Measurements from ENCODE around the gene OCEL1. TPM values are rescaled to one million over a fixed set of nuclear protein-coding genes. Genes with fewer than 3 reads are reported as not detected.
A peak's percentile ranks its signal among the peaks of the same experiment; 100 is the strongest.

The OCEL1 gene
- total RNA-seq, 1 experiment from 2014 or later: 5.6 TPM

GRCh38 chr19:17220207-17220758 is 5.7 kb upstream of the OCEL1 start:
- H3K4me1 ChIP-seq (ENCODE audit: insufficient read depth, low read length): peaks cover 14% of the 10 kb centered on the region; the same call in 1 of the 2 replicates
- BruUV-seq (replicated peaks): no TSS peak
- ATAC-seq (peak; percentile 44), DNase-seq (peak; percentile 47)
- H3K9me3 ChIP-seq (ENCODE audit: low read length): no peaks in the 10 kb centered on the region
- no peak for TF ChIP-seq CTCF (conservative IDR thresholded peaks at IDR 0.05; ENCODE audit: low read depth, low read length)
- no peak for TF ChIP-seq EZH2 (IDR thresholded peaks at IDR 0.05; ENCODE audit: low read length, unreplicated experiment)
- TF ChIP-seq EZH2phosphoT487 (IDR thresholded peaks at IDR 0.05; ENCODE audit: borderline replicate concordance, low read length): no peak
- H3K27me3 ChIP-seq (ENCODE audit: low read length): no peaks in the 10 kb centered on the region
- no peaks in the 10 kb centered on the region for H3F3A ChIP-seq (ENCODE audit: low read length, unreplicated experiment)
- H3K36me3 ChIP-seq (ENCODE audit: low read depth, low read length): no peaks in the 10 kb centered on the region
- no peak overlapping the region for H3K27ac ChIP-seq (ENCODE audit: low read length)
- H3K4me3 ChIP-seq (ENCODE audit: low read length): no peak overlapping the region
- no peaks in the 10 kb centered on the region for H3K9me2 ChIP-seq (replicated peaks; ENCODE audit: low read length)
- no peaks in the 10 kb centered on the region for H4K20me1 ChIP-seq (ENCODE audit: low read length)
- intact Hi-C loops (cut with micrococcal nuclease): no loop called here
- no peak overlapping the region for H3K4me2 ChIP-seq (ENCODE audit: low read length)
- ChIA-PET POLR2A (ENCODE audit: unreplicated experiment) (no interaction called here), CTCF (no interaction called here)
- no peak overlapping the region for H3K9ac ChIP-seq (ENCODE audit: low read length)
- H3K79me2 ChIP-seq (ENCODE audit: low read length): peaks cover 7% of the 10 kb centered on the region
- H2AFZ ChIP-seq (ENCODE audit: low read length): no peak overlapping the region

- POLR2A ChIA-PET (ENCODE audit: unreplicated experiment): no interaction called here
These were observed 973 bp upstream of the OCEL1 start for GRCh38 chr19:17225053-17225452.

More at GRCh38 chr19:17225053-17225452, 973 bp upstream of the OCEL1 start:
- H3K9me3 ChIP-seq (ENCODE audit: low read length): no peaks in the 10 kb centered on the region
- H3K9me2 ChIP-seq (replicated peaks; ENCODE audit: low read length): no peaks in the 10 kb centered on the region
- no peaks in the 10 kb centered on the region for H4K20me1 ChIP-seq (ENCODE audit: low read length)
- CTCF ChIA-PET: interaction anchor here (0.6 kb wide), 1 partner anchor 18 kb away, joined by 4 read pairs; no protein-coding TSS in a partner anchor
- H3K4me1 ChIP-seq (ENCODE audit: insufficient read depth, low read length): peaks cover under 1% of the 10 kb centered on the region; the same call in 1 of the 2 replicates
- no peak overlapping the region for H3K4me3 ChIP-seq (ENCODE audit: low read length)
- TF ChIP-seq EZH2 (IDR thresholded peaks at IDR 0.05; ENCODE audit: low read length, unreplicated experiment) (no peak), EZH2phosphoT487 (IDR thresholded peaks at IDR 0.05; ENCODE audit: borderline replicate concordance, low read length) (no peak), CTCF (conservative IDR thresholded peaks at IDR 0.05; ENCODE audit: low read depth, low read length) (no peak)
- ATAC-seq: no peak
- H3K9ac ChIP-seq (ENCODE audit: low read length): no peak overlapping the region
- H3K79me2 ChIP-seq (ENCODE audit: low read length): 0 out of 2 replicates have a peak, but pooled peaks cover 6% of the 10 kb centered on the region
- no TSS peak for BruUV-seq (replicated peaks)
- no peaks in the 10 kb centered on the region for H3K27me3 ChIP-seq (ENCODE audit: low read length)
- H3K36me3 ChIP-seq (ENCODE audit: low read depth, low read length): no peaks in the 10 kb centered on the region
- no peak for DNase-seq
- no peak overlapping the region for H3K4me2 ChIP-seq (ENCODE audit: low read length)
- H3K27ac ChIP-seq (ENCODE audit: low read length): no peak overlapping the region
- intact Hi-C loops (cut with micrococcal nuclease): no loop called here
- no peaks in the 10 kb centered on the region for H3F3A ChIP-seq (ENCODE audit: low read length, unreplicated experiment)
- no peak overlapping the region for H2AFZ ChIP-seq (ENCODE audit: low read length)
